NCI-H82 (cell line): Measurements from ENCODE around the gene CD99.
"Not testable (repeated sequence)": the region's sequence is repeated elsewhere in the genome, so short reads cannot be mapped to it uniquely, and the experiment has no call there.

Experiments used
- DNase-seq: peaks from one replicate; lab custom pipeline; 2025; lab: John Stamatoyannopoulos, UW

CD99 gene

DNA sequence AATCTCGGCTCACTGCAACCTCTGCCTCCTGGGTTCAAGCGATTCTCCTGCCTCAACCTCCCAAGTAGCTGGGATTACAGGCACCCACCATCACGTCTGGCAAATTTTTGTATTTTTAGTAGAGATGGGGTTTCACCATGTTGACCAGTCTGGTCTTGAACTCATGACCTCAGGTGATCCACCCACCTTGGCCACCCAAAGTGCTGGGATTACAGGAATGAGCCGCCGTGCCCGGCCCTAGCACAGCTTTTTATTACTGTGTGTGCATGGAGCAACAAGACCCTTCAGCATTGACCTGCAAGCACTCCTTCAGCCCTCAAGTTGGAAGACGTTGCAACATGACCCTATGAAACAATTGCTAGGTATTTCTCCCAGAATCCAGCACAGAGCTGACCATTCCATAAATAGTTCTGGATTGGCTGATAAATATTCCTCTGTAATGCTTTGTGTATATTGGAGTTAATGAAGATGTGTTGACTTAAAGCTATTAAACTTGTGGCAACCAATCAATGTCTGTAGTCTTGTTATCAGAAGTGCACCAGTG lies 15.4 kb upstream of the CD99 start:
- DNase-seq = not testable (repeated sequence)

DNA sequence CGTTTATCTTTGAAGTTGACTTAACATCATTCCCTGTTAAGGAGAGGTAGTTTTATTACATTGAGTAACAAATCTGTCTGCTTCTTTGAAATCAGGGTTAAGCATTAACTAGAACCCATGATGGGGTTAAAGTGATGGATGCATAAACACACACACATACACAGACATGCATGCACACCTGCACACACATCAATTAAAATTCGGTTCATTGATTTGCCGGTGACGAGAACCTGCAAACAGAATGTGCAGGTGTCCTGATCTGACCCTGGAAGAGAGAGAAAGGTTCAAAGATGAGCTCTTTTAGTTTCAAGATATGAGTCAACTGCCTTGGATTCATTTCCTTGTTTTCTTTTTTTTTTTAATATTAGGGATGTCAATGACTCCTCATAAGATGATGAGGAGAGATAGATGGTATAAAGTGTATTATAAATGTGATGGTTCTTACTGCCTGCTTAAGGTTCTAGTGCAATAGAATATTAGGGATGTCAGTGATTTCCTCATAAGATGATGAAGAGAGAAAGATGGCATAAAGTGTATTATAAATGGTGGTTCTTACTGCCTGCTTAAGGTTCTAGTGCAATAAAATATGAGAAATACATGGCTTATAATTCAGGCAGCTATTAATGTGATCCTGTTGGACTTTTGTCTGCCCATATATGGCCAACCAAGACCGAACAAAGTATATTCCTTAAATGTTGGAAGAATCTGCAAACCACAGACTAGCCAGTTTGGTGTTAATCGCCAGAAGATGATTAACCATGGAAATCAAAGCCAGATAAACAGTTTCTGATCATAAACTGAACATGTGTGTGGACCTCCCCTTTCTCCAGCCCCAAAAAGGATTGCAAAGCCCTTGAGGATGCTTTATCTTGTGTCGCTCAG lies 14.1 kb upstream of the CD99 start:
- no peak for DNase-seq

DNA sequence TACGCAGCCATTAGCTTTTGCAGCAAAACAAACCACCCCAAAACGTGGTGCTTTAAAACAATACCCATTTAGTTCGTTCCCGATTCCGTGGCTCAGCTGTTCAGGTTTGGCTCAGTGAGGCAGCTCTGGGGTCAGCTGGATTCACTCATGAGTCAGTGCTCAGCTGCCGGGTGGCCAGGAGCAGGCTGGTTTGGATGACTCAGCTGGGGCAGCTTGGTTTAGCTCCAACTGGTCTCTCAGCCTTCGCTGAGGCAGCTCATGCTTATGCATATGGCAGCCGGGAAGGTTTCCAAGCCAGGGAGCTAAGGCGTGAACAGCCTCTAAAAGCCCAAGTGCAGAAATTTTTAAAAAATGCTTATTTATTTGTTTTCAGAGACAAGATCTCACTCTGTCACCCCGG lies 13.3 kb upstream of the CD99 start:
- DNase-seq = no peak

GRCh38 chrX:2678583-2678982 lies 12.5 kb upstream of the CD99 start:
- no peak for DNase-seq

- no peak for DNase-seq
These were observed 11.3 kb upstream of the CD99 start for GRCh38 chrX:2679534-2680485.

GRCh38 chrX:2680486-2681348 lies 10.4 kb upstream of the CD99 start:
- DNase-seq = no peak

DNA sequence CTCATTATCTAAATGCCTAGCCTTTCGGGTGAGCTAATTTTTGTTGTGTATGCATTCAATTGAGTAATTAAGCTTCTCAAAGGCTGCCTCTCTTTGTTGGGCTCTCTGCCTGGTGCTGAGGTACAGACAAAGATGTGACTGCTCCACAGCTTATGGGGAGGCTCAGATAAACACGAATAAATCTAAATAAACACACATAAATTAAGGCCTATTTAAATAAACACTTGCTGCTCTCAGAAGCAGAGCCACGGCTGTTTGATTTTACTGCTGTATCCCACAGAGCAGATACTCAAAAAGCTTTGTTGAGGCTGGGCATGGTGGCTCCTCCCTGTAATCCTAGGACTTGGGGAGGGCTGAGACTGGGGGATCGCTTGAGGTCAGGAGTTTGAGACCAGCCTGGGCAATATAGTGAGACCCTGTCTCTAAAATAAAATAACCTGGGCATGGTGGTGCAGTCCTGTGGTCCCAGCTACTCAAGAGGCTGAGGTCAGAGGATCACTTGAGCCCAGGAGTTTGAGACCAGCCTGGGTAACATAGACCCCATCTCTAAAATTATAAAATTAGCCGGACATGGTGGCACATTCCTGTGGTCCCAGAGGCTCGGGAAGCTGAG lies 8.4 kb upstream of the CD99 start:
- DNase-seq = no peak

GRCh38 chrX:2684256-2684655 lies 6.8 kb upstream of the CD99 start:
- DNase-seq = no peak

- no peak for DNase-seq
These were observed 5.2 kb upstream of the CD99 start for GRCh38 chrX:2685886-2686285.

DNA sequence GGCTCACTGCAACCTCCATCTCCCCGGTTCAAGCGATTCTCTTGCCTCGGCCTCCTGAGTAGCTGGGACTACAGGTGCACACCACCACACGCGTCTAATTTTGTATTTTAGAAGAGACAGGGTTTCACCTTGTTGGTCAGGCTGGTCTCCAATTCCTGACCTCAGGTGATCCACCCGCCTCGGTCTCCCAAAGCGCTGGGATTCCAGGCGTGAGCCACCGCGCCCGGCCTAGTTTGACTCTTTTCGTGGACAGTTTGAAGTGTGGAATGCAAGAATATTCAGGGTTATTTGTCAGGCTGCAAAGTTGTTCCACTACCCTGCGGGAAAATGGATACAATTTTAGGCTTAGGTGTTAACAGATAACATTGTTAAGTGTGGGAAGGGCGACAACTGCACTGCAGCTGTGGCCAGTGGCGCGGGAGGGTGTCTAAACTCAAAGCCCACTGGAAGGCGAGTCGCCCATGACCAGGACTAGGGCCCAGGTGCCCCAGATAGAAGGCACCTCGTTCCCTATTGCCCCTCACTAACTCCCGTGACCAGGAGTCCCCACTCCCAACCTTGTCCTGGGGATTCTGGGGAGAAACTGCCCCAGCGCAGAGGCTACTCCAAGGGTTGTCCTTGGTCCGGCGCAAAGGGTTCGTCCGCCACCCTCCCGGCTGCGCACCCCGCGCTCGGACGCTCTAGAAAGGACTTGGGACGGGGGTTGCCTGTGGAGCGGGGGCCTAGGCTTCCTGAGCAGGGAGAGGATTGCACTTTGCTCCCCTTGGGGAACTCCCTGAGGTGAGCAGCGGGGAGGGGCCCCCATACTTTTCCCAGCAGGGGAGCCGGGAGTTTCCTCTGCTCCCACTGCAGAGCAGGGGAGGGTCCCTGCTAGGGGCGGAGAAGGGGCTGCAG lies 1.1 kb upstream of the CD99 start:
- no peak for DNase-seq

DNA sequence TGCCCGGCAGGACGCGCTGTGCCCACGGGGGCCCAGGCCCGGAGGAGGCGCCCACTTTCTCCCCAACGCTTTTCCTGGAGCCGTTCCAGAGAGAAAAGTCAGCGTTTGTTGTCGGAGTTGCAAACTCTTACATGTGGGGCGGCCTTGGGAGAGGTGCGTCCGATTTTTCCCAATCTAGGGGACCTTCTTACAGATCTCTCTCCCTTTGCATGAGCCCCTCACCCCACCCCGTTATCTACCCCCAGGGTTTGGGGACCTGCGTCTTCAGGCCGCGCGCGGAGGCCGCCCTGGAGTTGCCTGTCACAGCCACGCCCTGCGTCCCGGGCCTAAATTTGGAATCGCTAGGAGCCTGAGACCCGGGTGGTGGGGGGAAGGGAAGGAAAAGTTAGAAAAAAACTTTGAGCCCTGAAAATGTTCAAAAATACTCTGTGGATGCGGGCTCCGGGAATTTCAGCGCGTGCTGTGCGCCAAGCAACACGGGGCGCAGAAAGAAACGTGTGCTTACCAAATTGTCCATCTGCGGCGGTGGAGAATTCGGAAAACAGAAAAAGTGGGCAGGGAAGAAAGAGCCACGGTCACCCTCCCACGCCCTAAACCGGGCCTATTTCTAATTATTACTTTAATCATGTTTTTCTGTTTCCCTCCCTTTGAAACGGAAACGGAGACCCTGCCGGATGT lies 587 bp downstream of the CD99 start:
- no peak for DNase-seq

DNA sequence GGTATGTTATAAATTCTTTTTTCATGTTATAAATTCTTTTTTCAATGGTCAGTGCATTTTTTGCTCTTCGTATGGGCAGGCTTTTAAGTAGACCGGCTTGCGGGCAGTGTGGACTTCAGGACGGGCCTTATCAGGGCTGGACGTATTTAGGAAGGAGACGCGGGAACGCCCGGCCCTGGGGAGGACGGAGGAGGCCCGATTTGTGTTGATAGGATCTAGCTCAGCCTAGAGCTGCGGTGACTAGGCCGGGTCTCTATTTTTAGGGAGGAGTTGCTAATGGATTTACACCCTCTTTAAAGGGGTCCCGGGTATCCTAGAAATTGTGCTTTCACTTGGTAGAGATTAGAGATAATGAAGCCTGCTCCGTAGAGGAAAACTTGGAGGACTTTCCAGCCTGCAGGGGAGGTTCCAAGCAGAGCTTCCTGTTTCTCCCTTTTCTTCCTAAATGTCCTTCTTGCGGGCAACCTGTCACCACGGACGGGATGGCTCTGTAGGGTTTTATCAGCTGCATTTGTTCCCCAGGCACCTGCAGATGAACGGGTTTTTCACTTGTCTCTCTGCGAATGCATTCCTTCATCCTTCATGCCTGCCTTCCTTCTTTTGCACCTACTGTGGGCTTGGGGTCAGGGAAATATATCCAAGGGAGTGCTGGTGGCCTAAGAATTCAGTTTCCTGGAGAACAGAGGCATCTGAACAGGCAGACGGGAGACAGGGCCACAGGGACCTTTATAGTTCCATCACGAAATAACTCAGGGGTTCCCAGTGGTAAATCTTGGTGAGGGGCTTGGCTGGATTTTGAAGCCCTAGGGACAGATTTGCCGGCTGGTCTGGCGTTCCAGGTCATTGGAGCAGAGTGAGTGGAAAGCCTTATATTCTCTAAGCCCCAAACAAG lies 1.4 kb downstream of the CD99 start:
- DNase-seq = no peak

- no peak for DNase-seq
These were observed 2.3 kb downstream of the CD99 start for GRCh38 chrX:2693113-2694002.

DNA sequence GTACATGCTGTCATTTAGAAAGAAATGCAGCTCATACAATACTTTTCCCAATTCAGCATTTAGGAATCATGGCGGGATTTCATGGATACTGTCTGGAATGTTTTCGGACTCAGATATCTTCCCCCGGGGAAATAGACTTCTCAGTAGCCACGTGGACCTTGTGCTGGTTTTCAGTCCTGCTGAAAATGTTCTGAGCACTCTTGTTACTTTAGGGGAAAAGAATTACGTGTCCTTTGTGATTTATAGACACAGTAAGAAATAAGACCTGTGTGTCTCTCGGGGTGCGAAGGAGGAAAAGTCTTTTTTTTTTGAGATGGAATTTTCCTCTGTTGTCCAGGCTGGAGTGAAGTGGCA lies 3.8 kb downstream of the CD99 start:
- DNase-seq = no peak

GRCh38 chrX:2696698-2697215 lies 5.7 kb downstream of the CD99 start:
- no peak for DNase-seq

GRCh38 chrX:2697306-2697705 lies 6.2 kb downstream of the CD99 start:
- DNase-seq = no peak

- DNase-seq = no peak
These were observed 6.7 kb downstream of the CD99 start for GRCh38 chrX:2697741-2698299.
